ENCODE data around the gene DDC.
A peak's percentile ranks its signal among the peaks of the same experiment; 100 is the strongest.
"Not testable (repeated sequence)": the region's sequence is repeated elsewhere in the genome, so short reads cannot be mapped to it uniquely, and the experiment has no call there.

The DDC gene

DNA sequence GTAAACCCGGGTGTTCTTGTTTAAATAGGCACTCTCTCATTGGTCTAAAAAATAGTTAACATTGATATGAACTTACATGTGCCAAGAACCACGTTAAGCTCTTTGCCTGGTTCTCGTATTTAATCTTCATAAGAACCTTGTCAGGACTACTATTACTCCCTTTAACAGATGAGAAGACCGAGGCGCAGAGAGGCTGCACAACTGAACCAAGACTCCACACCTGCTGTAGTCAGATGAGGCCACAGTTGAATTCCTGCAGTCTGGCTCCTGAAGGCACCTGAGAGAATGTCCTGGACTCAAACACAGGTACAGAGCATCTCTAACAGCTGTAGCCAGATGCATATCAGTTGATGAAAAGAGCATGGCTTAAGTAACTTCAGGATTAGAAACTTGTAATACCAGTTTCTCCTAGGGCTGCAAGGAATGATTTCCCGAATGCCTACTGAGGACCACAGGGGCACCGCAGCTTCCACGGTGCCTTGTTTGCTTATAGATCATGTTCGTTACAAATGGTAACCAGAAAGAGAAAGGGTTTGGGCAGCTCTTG lies 9.5 kb downstream of the DDC start:
- DNase-seq (ENCODE audit: low read depth in 2 of 2): no peak

DNA sequence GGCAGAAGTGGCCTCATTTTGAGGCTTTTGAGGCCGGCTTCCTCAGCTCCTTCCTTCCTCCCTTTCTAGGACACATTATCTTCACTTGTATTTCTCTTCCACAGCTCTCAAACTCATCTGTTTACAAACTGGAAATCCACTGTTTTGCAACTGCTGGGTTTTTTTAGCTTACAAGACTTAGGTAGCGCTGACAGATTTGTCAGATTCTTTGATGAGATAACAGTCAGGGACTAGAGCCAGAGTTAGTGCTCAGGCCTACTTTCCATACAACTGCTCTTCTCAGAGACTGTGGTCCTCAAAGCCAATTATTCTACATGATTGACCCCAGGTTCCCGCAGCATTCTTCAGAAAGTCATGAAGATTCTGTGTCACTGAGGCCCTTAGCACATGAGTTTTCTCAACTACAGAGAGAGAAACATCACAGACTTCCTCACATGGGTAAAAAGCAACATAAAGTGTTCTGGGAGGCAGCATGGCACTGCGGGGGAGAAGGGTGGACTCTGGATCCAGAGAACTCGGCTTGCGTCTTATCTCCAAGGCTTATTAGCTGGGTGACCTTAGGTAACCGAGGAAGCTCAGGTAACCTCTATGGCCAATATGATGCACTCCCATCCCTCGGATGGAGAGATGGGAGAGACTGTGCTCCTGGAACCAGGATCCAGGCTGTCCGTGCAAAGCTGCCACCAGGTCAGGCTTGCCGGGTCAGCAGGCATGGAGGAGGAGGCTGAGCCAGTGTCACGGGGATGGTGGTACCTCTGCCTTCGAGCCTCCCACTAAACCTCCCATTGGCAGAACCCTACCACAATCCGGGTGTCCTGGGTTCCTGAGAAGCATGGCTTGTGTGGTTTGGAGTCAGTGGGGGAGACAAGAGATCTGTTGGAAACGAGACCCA lies 10.5 kb downstream of the DDC start:
- DNase-seq (ENCODE audit: low read depth in 2 of 2): no peak

DNA sequence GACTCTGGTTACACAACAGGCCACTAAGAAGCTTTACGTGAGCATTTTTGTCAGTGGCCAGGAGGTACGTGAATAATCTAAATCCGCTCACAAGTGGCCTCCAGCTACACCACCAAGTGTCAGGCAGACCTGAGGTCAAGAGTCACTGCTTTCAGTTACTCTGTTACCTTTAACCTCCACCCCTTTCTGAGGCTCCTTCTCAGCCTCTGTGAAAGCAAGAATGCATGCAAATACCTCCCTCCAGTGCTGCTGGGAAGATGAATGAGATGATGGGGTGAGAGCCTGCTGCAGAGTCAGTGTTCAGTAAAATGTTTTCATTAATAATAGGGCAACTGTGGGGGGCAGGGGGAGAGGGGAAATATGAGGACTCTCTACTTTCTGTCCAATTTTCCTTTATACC lies 11.2 kb downstream of the DDC start:
- DNase-seq (ENCODE audit: low read depth in 2 of 2): no peak

DNA sequence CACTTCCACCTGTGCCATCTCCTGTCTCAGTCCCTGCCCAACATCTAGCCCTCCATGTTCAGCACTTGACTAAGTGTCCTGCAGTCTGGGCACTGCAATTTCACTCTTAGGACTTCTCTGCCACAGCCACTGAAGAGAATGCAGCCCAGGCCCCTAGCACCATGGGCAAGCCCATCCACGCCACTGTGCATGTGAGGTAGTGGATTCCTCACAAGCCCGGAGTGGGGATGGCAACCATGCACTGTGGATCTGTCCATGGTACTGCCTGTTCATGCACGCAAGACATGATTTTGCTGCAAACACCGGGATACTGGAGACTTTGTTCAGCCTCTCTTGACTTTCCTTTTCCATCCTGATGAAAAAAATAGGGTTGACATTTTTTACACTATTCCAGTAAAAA lies 12.3 kb downstream of the DDC start:
- DNase-seq (ENCODE audit: low read depth in 2 of 2): no peak

DNA sequence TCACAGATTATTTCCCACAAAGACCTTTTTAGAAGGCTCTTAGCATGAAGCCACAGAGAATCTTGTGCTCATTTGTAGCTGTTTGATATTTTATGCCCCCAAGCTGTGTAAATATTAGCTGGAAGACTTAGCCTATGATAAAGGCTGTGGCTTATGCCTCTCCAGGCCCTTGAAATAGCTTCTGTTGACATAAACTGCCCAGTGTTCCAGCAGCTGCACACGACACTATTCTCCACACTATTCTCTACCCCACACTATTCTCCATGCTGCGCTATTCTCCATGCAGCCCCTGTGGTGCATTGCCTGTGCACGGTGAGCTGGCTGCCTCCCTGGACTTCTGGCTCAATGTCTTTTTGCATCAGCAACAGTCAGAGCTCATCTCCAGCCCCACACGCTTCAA lies 13.1 kb downstream of the DDC start:
- no peak for DNase-seq (ENCODE audit: low read depth in 2 of 2)

DNA sequence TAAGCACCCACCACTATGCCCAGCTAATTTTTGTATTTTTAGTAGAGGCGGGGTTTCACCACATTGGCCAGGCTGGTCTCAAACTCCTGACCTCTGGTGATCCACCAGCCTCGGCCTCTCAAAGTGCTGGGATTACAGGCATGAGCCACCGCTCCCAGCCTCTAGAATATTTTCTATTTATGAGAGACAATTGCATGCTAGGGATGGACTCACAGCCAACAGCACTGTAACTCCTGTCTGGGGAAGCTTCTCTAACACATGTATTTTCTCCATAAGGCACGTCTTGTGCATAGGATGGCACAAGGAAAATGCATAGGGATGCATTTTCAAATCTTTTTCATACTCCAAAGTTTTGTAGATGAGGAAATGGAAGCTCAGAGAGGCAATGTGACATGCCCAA lies 19.6 kb downstream of the DDC start:
- DNase-seq (ENCODE audit: low read depth in 2 of 2): not testable (repeated sequence)

DNA sequence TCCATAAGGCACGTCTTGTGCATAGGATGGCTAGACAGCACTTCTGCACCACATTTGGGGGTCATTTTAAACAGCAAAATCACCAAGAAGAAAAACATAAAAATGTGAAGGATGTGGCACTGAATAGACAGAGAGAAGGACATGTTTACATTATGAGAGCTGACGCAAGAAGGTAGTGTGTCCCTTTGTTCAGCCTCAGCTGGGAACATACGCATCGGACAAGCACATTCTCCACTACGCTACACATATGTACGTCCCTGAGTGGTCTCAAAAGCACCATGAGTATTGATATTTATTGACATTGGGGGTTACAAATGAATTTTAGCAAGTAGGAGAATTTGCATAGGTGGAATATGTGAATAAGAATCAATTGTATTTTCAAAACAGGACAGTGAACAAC lies 20.2 kb downstream of the DDC start:
- DNase-seq (ENCODE audit: low read depth in 2 of 2): no peak

DNA sequence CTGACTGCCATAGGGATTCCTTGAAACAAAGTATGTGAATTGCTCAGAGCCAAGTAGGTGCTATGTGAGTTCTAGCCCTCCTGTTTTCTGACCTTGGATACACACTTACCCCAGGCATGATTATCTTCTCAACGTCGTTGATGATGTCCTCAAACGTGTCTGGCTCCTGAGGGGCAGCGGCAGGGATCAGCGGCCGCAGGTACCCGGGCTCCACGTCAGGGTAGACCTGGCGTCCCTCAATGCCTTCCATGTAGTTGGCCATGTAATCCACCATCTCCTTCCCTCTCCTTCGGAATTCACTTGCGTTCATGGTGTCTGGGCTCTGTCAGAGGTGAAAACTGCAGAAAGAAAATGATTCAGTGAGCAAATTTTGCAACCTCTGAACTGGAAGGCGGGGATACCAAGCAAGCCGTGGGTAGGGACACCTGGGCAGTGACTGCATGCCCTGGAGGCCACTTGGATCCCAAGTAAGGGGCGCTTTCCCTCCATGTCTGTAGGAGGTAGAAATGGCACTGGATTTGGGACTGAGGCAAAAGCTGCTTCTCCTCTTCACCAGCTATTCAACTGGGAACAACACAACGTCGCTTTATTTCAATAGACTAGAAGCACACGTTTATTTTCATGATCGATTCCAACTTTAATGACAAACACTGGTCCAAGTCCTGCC lies 21.3 kb downstream of the DDC start:
- no peak for DNase-seq (ENCODE audit: low read depth in 2 of 2)

DNA sequence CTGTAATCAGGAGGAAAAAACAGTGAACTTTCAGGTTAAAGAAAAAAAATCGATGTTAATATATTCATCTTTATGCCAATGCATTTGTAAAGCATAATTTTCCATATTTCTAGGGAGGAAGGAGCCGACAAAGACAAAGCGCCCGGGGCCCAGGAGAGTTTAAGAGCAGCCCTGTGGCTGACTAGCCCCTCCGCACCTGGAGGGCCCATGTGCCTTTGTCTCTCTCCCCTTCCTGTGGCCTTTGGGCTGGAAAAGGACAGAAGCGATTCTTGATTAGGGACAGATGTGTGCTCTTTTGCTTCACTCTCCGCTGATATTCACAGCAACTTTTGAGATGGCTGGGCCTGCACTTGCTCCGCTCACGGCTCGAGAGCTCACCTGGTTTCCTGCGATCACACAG lies 23.1 kb downstream of the DDC start:
- no peak for DNase-seq (ENCODE audit: low read depth in 2 of 2)

DNA sequence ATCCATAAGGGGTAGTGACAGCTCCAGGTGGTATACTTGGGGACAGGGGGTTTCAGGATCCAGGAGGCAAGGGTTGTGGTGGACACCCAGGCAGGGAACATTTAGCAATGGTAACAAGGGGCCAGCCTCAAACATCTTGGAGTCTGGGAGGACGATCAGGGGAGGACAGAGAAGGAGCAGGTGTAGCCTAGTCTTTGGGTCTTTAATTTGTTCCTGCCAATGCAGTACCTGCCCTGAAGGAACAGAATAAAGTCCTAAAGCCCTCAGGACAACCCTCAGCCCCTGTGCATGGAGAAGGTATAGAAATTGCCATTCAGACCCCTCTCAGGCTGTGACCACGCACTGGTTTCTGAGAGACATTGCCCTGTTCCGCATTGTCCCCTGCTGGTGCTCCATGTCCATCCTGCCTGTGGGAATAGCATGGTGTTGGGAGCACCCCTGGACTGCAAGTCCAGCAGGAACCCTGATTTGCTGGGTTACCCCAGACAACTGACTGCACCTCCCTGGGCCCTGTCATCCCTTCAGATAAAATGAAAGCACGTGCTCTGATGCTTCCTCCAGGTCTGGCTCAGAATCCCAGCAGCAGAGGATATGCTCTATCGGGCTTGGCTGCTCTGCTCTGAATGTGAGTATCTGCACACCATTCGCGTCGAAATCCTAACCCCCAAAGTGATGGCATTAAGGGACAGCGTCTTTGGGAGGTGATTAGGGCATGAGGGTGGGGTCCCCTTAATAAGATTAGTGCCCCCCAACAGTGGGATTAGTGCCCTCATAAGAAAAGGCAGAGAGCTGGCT lies 24.2 kb downstream of the DDC start:
- no peak for DNase-seq (ENCODE audit: low read depth in 2 of 2)

DNA sequence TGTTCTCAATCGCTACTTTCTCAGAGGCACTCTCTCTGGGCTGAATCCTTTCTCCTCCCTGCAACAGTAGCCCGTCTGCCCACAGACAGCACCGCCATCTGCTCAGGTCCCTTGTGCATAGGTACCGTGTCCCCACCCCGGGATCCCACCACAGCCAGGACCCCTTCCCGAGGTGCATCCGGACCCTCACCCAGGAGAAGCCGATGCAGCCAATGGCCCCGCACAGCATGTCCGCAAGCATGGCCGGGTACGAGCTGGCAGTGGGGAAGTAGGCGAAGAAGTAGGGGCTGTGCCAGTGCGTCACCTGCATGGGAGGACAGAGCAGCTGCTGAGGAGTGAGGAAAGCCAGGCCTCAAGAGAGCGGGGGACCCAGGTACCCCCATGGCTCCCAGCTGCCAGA lies 25.5 kb downstream of the DDC start:
- DNase-seq (ENCODE audit: low read depth in 2 of 2): no peak

DNA sequence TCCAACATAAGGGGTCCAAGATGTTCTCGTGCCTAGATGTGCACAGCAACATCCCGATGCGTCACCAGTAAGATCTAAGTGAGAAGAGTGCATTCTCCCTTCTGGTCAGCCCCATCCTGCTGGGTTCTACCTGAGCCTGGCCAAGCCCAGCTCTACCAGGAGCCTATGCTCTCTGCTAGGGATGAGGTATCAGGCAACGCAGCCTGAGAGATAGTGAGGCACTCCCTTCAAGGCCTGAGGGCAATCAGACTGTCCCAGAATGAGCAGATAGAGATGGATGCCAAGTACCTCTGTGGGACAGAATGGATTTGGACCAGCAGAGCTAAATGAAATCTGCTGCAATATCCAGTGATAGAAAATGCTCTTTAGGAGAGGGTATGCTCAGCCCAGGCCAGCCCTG lies 26.7 kb downstream of the DDC start:
- DNase-seq (ENCODE audit: low read depth in 2 of 2): no peak

DNA sequence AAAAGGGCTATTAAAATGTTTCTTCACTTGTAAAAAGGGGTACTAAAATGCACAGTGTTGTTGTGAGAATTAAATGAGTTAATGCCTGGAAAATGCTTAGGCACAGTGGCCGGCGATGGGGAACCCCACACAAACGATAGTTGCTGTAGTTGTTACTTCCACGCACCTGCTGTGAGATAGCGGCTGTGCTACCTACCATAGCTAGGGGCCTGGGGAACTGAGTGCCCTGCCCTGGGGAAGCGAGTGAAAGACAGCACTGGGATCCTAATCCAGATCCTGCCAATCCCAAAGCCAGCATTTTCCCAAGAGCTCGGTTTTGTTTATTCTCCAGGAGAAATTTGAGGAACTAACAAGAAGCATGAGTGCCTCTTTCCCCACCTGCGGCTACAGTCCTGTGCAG lies 27.8 kb downstream of the DDC start:
- DNase-seq (ENCODE audit: low read depth in 2 of 2): no peak

DNA sequence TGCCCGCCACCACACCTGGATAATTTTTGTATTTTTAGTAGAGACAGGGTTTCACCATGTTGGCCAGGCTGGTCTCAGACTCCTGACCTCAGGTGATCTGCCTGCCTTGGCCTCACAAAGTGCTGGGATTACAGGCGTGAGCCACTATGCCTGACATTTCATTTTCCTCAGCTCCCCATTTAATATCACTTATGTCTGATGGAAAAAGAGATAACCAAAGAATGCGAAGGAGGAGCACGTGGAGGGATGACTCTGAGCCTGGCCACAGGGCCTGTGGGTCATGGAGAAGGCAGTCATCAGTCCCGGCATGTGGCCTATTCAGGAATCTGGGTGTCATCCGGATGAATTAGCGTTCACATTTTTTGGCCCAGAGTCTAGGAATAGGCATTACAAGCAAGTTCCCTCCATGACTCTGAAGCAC lies 29.9 kb downstream of the DDC start:
- DNase-seq (ENCODE audit: low read depth in 2 of 2): not testable (repeated sequence)

DNA sequence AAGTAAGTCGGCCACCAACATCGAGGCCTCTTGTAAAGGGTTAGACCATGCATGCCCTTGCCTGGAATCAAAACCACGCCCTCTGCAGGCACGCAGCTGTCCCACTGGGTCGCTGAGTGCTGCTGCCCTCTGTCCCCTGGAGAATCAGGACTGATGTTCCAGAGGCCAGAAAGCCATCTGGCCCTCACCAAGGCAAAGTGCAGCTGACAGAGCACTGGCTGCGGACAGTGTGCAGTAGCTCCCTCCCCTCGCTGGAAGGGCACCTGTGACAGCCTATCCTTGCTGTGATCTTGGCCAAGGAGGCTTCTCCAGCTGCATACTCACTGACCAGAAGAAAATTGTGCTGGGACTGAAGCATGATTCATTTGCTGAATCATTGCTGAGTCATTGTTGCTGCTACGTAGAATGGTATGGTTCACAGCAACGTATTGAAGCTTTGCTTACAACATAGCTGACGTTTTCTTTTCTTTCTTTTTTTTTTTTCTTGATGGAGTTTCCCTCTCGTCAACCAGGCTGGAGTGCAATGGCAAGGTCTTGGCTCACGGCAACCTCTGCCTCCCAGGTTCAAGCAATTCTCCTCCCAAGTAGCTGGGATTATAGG lies 30.4 kb downstream of the DDC start:
- DNase-seq (ENCODE audit: low read depth in 2 of 2): no peak

DNA sequence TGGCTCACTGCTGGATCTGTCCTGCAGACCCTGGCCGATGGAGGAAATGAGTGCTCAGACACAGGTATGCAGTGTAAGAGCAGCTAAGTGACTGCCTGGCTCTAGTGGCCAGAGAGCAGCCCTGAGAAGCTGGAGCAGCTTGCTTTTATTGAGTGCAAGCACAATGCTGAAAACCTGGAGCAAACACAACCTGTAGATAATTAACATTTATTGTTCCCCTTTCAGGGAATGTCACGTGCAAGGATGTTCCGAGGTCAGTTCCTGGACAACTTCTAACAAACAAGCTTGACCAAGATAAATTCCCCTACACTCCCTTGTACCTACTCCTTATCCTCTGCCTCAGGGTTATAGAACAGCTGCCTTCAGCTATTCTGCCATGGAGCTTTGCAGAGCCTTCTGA lies 31.3 kb downstream of the DDC start:
- DNase-seq (ENCODE audit: low read depth in 2 of 2): no peak

DNA sequence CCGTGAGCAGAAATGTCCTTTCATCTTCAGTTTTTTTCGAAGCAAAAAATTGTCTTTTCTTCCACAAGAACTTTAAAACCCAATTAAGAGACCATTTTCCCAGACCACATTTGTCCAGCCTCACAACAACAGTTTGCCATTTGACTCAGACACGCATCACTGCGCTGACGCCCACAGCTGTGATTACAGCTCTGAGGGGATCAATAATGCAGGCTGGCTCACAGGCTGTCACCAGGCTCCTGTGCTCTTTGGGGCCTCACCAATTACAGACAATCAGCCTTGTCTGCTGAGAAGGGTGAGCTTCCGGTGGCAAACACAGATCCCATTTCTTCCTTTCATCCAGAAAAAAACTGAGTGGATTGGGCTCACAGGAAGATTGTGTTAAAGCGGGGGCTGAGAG lies 33.3 kb downstream of the DDC start:
- DNase-seq (ENCODE audit: low read depth in 2 of 2): peak in 1 of 2 donors; percentile 12

DNA sequence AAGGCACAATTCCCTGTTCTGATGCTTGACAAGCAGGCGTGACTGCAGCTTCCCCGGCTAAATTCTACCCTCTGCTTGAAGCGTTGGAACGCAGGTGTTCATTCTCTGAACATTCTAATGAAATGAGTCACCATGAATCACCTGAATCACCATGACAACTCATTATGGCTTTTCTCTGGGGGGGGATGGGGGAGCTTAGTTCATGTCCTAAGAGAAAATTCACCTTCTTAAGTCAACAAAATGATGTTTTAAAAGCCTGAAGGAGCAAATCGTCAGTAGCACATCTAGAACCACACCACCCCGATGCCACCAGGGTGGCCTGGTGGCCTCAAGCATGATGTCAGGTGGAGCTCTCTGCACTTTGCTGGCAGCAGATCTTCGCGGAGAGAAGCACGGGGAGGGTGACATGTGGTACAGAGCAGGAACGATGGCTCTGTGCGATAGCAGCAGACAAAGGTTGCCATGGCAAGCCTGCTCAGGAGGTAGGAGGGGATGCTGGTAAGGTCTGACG lies 33.7 kb downstream of the DDC start:
- DNase-seq (ENCODE audit: low read depth in 2 of 2): peak in 1 of 2 donors; percentile 8

DNA sequence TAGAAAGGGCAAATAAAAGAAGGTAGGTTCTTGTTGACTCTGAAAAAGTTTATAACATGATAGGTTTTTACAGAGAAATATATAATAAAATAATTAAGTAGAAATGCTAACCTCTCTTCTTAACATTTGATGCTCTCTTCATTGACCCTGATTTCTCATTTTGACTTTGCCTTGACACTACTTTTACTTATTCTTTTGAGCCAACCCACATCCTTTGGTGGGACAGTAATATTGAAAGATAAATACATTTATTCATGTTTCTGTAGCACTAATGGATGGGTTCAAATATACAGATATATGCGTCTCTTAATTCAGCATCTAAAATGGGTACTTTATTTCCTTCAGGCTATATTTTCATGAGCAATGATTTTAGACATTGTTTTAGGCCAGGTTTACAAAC lies 34.4 kb downstream of the DDC start:
- no peak for DNase-seq (ENCODE audit: low read depth in 2 of 2)

DNA sequence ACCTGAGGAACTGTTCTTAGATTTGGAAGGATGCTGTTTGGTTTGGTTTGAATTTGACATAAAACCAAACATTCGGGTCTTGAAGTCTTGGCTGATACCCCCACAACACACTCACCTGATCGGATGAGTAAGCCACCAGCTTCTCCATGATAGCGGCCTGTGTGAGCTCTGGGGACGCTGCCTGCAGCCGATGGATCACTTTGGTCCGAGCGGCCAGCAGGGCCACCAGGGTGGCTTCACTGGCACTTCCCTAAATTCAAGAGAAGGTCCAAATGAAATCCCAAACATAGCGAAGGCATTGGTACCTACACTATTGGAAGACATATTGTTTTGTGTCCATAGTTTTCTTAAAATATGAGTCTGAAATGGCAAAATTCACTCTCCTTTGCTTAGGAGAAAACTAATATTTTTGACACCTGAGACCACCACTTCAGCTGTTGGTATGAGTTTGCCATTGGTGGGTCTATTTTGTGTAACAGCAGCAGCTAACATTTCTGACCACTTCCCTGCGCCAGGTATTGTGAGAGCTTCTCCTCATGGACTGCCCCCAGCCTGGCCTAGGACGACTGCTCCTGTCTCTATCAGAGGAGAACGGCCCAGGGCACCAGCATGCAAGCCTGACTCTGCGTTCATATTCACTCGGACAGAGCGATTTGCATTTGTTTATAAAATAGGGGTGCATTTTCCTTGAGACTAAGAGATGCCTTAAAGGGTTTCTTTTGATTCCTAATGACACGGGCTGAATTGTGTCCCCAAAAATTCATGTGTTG lies 35.9 kb downstream of the DDC start:
- no peak for DNase-seq (ENCODE audit: low read depth in 2 of 2)
